ENCODE data around the gene EXD2.
"Not testable (repeated sequence)": the region's sequence is repeated elsewhere in the genome, so short reads cannot be mapped to it uniquely, and the experiment has no call there.

Gene EXD2

GRCh38 chr14:69259168-69259526 is 67.8 kb downstream of the EXD2 start:
- DNase-seq, result no peak

- DNase-seq, result no peak
These were observed 68.4 kb downstream of the EXD2 start, which contains the start of gene GALNT16 for GRCh38 chr14:69259527-69260189. Gene GALNT16 (plus strand): TSS chr14:69260158. CDS start chr14:69260291, 133 bp downstream.

GRCh38 chr14:69260190-69260860 is 69.0 kb downstream of the EXD2 start:
- DNase-seq, result no peak

- DNase-seq, result peak; percentile 28
These were observed 69.7 kb downstream of the EXD2 start for GRCh38 chr14:69260861-69261564.

- DNase-seq, result no peak
These were observed 70.5 kb downstream of the EXD2 start for GRCh38 chr14:69261761-69262331.

- no peak for DNase-seq
These were observed 71.2 kb downstream of the EXD2 start for GRCh38 chr14:69262516-69262915.

- DNase-seq, result no peak
These were observed 72.1 kb downstream of the EXD2 start for GRCh38 chr14:69263364-69263763.

- no peak for DNase-seq
These were observed 72.5 kb downstream of the EXD2 start for GRCh38 chr14:69263771-69264170.

- no peak for DNase-seq
These were observed 75.5 kb downstream of the EXD2 start for GRCh38 chr14:69266572-69267345.

GRCh38 chr14:69267492-69267891 is 76.2 kb downstream of the EXD2 start:
- DNase-seq, result no peak

- no peak for DNase-seq
These were observed 76.9 kb downstream of the EXD2 start for GRCh38 chr14:69268223-69268622.

GRCh38 chr14:69268763-69269162 is 77.5 kb downstream of the EXD2 start:
- no peak for DNase-seq

GRCh38 chr14:69269381-69269780 is 78.1 kb downstream of the EXD2 start:
- DNase-seq, result no peak

GRCh38 chr14:69270097-69270496 is 78.8 kb downstream of the EXD2 start:
- no peak for DNase-seq

GRCh38 chr14:69270795-69271708 is 79.8 kb downstream of the EXD2 start:
- no peak for DNase-seq

- no peak for DNase-seq
These were observed 83.0 kb downstream of the EXD2 start for GRCh38 chr14:69274321-69274720.

- DNase-seq, result no peak
These were observed 84.0 kb downstream of the EXD2 start for GRCh38 chr14:69275331-69275730.

GRCh38 chr14:69277356-69277755 is 86.1 kb downstream of the EXD2 start:
- not testable (repeated sequence) for DNase-seq

GRCh38 chr14:69280746-69281291 is 89.5 kb downstream of the EXD2 start:
- no peak for DNase-seq

GRCh38 chr14:69281450-69282169 is 90.3 kb downstream of the EXD2 start:
- DNase-seq, result no peak

GRCh38 chr14:69282448-69282847 is 91.2 kb downstream of the EXD2 start:
- DNase-seq, result no peak

Measured in CD4-positive, alpha-beta T cell treated with Interleukin-21 for 1 hour (primary cell).